Activated CD4-positive, alpha-beta memory T cell treated with anti-CD3 and anti-CD28 coated beads for 36 hours (primary cell): Measurements from ENCODE around the gene BRPF1. TPM values are rescaled to one million over a fixed set of nuclear protein-coding genes. Genes with fewer than 3 reads are reported as not detected.
"Not testable (repeated sequence)": the region's sequence is repeated elsewhere in the genome, so short reads cannot be mapped to it uniquely, and the experiment has no call there.

Experiments
- CTCF ChIA-PET: fragments of 350-600 bp; sonication (Branson Sonifier 250); formaldehyde crosslinking; loops from one replicate; lab custom pipeline; 2021; ENCODE audit warnings: antibody characterized with exemption, inconsistent platforms; lab: Charles Lee
- POLR2A ChIA-PET: fragments of 350-600 bp; sonication (Branson Sonifier 250); formaldehyde crosslinking; loops from one replicate; lab custom pipeline; 2021; ENCODE audit warnings: antibody characterized with exemption; lab: Charles Lee
- DNase-seq: peaks from one replicate; pipeline ENCODE4 v3.0.0-alpha.2; 2020
- H3K27ac Mint-ChIP-seq: one replicate; pipeline ENCODE4 v1.8.0; 2021; ENCODE audit warnings: mixed read lengths
- H3K27me3 Mint-ChIP-seq: one replicate; pipeline ENCODE4 v1.8.0; 2021; ENCODE audit warnings: mixed read lengths
- H3K36me3 Mint-ChIP-seq: one replicate; pipeline ENCODE4 v1.8.0; 2021; ENCODE audit warnings: mixed read lengths
- H3K4me1 Mint-ChIP-seq: one replicate; pipeline ENCODE4 v1.8.0; 2021; ENCODE audit warnings: low read depth, mixed read lengths
- H3K4me3 Mint-ChIP-seq: one replicate; pipeline ENCODE4 v1.8.0; 2021; ENCODE audit warnings: mild to moderate bottlenecking, mixed read lengths
- H3K9me3 Mint-ChIP-seq: one replicate; pipeline ENCODE4 v1.8.0; 2021; ENCODE audit warnings: mixed read lengths
- intact Hi-C: fragments of 100-400 bp; cut with micrococcal nuclease; formaldehyde crosslinking; loops from one replicate; pipeline ENCODE4 v1.15.1; 2023
- total RNA-seq, 2 experiments: library from RNA; stranded (reverse); gene quantifications; one replicate each; pipeline ENCODE4 v1.2.3, GENCODE V29; 2021

Gene BRPF1
- total RNA-seq, 2 experiments from 2014 or later, result 25.0 to 27.3 TPM

DNA sequence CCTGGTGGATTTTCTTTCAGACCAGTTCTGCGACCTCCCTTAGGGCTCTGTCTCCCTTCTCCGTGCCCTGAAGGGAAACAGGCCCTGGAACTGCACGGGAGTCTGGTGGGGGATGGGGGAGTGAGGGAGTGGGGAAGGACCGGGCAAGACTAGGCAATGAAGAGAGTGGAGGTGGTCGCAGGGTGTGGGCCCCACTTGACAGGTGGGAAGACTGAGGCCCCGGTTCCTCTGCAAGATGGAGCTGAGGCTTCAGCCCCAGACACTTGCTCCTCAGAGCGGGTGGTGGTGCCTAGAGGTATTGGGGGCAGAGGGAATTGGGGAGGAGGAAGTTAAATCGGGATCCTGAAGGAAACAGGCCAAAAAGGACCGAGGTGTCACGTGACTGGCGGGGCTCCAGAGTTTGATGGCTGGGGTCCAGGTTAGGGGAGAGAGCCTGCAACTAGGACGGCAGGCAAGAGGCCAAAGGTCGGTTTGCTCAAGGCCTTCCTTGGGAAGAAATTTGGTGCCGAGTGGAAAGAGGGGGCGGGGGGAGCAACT, 38.8 kb downstream of the BRPF1 start:
- Mint-ChIP-seq H3K4me3 (peak overlapping the region; percentile 76), H3K36me3 (peaks cover 3% of the 10 kb centered on the region), H3K4me1 (peaks cover 32% of the 10 kb centered on the region), H3K27me3 (no peaks in the 10 kb centered on the region), H3K27ac (peak overlapping the region; percentile 56), H3K9me3 (no peaks in the 10 kb centered on the region)
- no peak for DNase-seq
- intact Hi-C loops, result loop anchor here (1.0 kb wide), 1 partner anchor 8 kb away; no protein-coding TSS in a partner anchor
- CTCF ChIA-PET, result interaction anchor here (0.7 kb wide), 1 partner anchor 39 kb away, joined by 4 read pairs; the partner anchor contains the start of gene BRPF1
- POLR2A ChIA-PET, result interaction anchor here (0.9 to 2.0 kb wide), 8 partner anchors 8 to 550 kb away, joined by 3 to 11 read pairs (median 4); partner anchors contain the start of genes ARPC4, JAGN1, OGG1 and SEC13

DNA sequence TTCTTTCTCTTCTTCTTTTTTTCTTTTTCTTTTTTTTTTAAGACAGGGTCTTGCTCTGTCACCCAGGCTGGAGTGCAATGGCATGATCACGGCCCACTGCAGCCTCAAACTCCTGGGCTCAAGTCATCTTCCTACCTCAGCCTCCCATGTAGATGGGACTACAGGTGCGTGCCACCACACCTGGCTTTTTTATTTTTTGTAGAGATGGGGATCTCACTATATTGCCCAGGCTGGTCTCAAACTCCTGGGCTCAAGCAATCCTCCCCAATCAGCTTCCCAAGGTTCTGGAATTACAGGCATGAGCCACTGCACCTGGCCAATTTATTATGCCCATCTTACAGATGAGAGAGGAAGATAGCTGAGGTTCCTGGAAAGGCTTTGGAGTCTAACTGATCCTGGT, 39.5 kb downstream of the BRPF1 start:
- POLR2A ChIA-PET, result interaction anchor here (1.3 to 1.5 kb wide), 2 partner anchors 9 to 22 kb away, joined by 3 to 7 read pairs; partner anchors contain the start of gene OGG1
- DNase-seq, CTCF ChIA-PET, intact Hi-C loops, H3K27ac Mint-ChIP-seq, H3K27me3 Mint-ChIP-seq, H3K9me3 Mint-ChIP-seq, H3K36me3 Mint-ChIP-seq: not testable (repeated sequence)
- Mint-ChIP-seq H3K4me3 (peak overlapping the region; percentile 26), H3K4me1 (peaks cover 33% of the 10 kb centered on the region)

DNA sequence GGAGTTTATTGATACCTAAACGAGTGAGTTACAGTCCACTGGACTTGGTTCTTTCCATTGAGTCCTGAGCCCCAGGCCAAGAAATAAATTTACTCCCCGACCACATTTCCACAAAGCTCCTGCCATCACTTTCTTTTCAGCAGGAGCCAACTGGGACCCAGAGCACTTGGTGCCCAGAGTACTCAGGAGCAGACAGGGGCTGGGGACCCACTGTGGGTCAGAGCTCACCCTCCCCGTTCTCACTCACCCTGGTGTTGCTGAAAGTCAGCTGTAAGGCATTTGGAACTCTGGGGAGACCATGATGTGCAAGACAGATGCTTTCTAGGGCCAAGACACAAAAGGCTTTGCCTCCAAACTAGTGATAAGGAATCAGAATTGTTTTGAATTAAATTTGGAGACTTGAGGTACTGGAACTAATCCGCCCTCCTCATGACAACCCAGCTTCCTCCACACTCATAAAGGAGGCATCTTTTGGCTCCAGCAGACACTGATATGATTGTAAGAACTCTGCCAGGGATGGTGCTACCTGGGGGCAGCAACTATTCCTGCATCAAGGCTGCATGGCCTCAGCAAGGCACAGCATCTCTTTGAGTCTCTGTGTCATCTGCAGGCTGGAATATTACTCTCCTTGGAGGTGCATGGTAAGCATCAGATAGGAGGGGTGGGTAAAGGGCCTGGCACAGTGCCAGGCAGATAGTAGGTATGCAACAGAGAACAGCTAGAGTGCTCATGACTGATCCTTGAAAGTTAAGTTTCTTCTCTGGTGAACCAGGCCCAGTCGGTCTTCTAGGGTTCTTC, 45.6 kb downstream of the BRPF1 start:
- peak; percentile 52 for DNase-seq
- no peaks in the 10 kb centered on the region for H3K9me3 Mint-ChIP-seq
- peaks cover 19% of the 10 kb centered on the region for H3K36me3 Mint-ChIP-seq
- POLR2A ChIA-PET, result interaction anchor here (1.1 to 3.1 kb wide), 10 partner anchors 7 to 380 kb away, joined by 3 to 16 read pairs (median 8); partner anchors contain the start of genes ARPC4, BRPF1, CAMK1 and TADA3
- CTCF ChIA-PET, result interaction anchor here (0.7 to 2.1 kb wide), 5 partner anchors 9 to 44 kb away, joined by 3 to 6 read pairs (median 3); partner anchors contain the start of genes ARPC4 and TADA3
- H3K4me3 Mint-ChIP-seq, result peak overlapping the region; percentile 3
- H3K27ac Mint-ChIP-seq, result peak overlapping the region; percentile 93
- peaks cover 54% of the 10 kb centered on the region for H3K4me1 Mint-ChIP-seq
- H3K27me3 Mint-ChIP-seq, result no peaks in the 10 kb centered on the region
- intact Hi-C loops, result no loop called here

DNA sequence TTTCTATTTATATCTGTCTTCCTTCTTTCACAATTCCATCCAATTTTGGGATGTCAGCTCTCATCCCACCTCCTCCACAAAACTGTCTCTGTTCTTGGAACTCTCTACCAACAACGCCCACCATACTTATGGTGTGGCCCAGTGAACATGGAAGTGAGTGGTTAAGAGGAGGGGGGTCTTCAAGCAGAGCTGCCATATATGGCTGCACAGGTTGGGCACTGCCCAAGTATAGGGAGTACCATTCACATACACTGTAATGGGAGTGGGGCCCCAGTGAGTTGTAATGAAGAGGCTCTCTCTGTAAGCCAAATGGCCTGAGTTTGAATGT, 46.1 kb downstream of the BRPF1 start:
- no peaks in the 10 kb centered on the region for H3K27me3 Mint-ChIP-seq
- H3K9me3 Mint-ChIP-seq, result no peaks in the 10 kb centered on the region

DNA sequence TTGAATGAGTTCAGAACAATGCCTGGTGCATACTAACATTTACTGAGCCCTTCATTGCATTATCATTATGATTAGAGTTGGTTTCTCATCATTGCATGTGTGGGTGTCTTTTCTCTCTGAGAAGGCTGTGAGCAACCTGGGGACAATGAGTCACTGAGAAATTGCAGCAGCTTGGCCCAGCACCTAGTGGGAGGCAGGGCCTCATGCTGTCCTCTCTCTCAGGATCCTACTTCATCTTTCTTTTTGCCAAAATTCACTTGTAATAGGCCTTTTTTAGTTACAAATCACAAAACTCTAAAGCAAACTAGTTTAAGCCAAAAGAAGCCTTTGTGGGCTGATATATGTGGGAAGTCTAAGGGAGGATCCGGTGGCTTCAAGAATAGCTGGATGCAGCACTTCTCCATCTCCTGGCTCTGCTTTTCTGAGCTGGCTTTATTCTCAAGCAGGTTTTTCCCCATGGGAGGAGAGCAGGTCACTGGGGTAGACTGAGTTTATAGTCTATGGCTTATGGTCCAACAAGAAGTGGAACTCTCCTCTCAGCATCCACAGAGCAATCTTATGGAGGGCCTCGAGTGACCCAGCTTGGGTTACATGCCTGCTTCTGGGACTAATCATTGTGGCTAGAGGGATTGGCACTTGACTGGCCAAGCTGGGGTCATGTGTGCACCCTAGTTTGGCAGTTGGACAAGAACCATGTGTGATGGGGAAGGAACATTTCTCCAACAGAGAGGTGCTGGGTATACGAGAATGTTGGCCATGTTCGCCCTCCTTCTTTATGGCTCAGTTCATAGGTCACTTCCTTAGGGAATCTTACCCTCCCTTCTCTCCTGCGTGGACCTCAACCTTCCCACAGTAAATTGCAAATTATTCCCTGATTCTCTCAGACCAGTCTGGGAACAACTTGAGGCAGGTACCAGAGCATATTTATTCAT, 46.9 kb downstream of the BRPF1 start:
- CTCF ChIA-PET, result interaction anchor here (0.7 to 2.1 kb wide), 8 partner anchors 8 to 168 kb away, joined by 3 to 6 read pairs (median 4); partner anchors contain the start of genes ARPC4, CRELD1 and TADA3
- intact Hi-C loops, result loop anchor here (1.0 to 2.0 kb wide), 6 partner anchors 8 to 382 kb away; partner anchors contain the start of genes BRPF1, SETD5 and TADA3
- no peaks in the 10 kb centered on the region for H3K27me3 Mint-ChIP-seq
- H3K9me3 Mint-ChIP-seq, result no peaks in the 10 kb centered on the region
- peaks cover 62% of the 10 kb centered on the region for H3K4me1 Mint-ChIP-seq
- POLR2A ChIA-PET, result interaction anchor here (0.8 to 3.1 kb wide), 13 partner anchors 9 to 382 kb away, joined by 3 to 16 read pairs (median 6); partner anchors contain the start of genes ARPC4, BRPF1, CAMK1 and CRELD1
- H3K27ac Mint-ChIP-seq, result peak overlapping the region; percentile 93
- no peak overlapping the region for H3K4me3 Mint-ChIP-seq
- H3K36me3 Mint-ChIP-seq, result peaks cover 31% of the 10 kb centered on the region
- peak; percentile 86 for DNase-seq

More for the DNA sequence above, 46.1 kb downstream of the BRPF1 start:
- Mint-ChIP-seq H3K27ac (peak overlapping the region; percentile 93), H3K4me3 (peak overlapping the region; percentile 3), H3K4me1 (peaks cover 58% of the 10 kb centered on the region), H3K36me3 (peaks cover 25% of the 10 kb centered on the region)
- POLR2A ChIA-PET, result interaction anchor here (0.8 to 3.1 kb wide), 12 partner anchors 8 to 381 kb away, joined by 3 to 16 read pairs (median 6); partner anchors contain the start of genes ARPC4, BRPF1, CAMK1 and CRELD1
- peak; percentile 37 for DNase-seq
- intact Hi-C loops, result loop anchor here (1.0 to 2.0 kb wide), 6 partner anchors 7 to 381 kb away; partner anchors contain the start of genes BRPF1, SETD5 and TADA3
- CTCF ChIA-PET, result interaction anchor here (0.7 to 2.1 kb wide), 5 partner anchors 9 to 44 kb away, joined by 3 to 6 read pairs (median 3); partner anchors contain the start of genes ARPC4 and TADA3

DNA sequence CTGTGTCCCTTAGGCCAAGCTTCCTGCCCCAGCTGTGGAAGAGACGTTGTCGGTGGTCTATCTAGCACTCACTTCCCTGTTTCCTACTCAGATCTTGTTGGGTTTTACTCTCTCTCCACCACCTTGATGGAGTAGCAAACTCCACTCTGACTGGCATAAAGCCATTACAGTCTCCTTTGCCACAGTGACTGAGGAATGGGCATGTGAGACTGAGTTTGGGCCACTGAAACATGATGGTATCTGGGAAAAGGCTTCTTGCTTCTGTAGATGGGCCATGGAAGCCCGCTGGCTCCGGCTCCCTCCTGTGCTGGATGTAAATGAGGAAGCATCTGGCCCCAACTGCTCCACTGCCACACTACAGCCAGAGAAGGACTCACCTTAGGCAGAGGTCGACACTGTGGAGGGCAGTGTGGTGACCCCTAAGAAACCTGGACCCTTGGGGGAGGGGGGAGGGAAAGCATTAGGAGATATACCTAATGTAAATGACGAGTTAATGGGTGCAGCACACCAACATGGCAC, 47.6 kb downstream of the BRPF1 start:
- Mint-ChIP-seq H3K9me3 (no peaks in the 10 kb centered on the region), H3K27ac (peak overlapping the region; percentile 93), H3K27me3 (no peaks in the 10 kb centered on the region), H3K4me3 (no peak overlapping the region), H3K36me3 (peaks cover 36% of the 10 kb centered on the region), H3K4me1 (peaks cover 62% of the 10 kb centered on the region)
- DNase-seq, result no peak
- POLR2A ChIA-PET, result interaction anchor here (1.4 to 3.1 kb wide), 7 partner anchors 9 to 154 kb away, joined by 5 to 16 read pairs (median 9); partner anchors contain the start of genes ARPC4, BRPF1, CAMK1 and CRELD1
- CTCF ChIA-PET, result interaction anchor here (0.7 to 2.1 kb wide), 5 partner anchors 7 to 154 kb away, joined by 3 to 6 read pairs (median 5); partner anchors contain the start of genes ARPC4, CRELD1 and TADA3
- intact Hi-C loops, result loop anchor here (2.0 kb wide), 1 partner anchor 382 kb away; the partner anchor contains the start of gene SETD5

DNA sequence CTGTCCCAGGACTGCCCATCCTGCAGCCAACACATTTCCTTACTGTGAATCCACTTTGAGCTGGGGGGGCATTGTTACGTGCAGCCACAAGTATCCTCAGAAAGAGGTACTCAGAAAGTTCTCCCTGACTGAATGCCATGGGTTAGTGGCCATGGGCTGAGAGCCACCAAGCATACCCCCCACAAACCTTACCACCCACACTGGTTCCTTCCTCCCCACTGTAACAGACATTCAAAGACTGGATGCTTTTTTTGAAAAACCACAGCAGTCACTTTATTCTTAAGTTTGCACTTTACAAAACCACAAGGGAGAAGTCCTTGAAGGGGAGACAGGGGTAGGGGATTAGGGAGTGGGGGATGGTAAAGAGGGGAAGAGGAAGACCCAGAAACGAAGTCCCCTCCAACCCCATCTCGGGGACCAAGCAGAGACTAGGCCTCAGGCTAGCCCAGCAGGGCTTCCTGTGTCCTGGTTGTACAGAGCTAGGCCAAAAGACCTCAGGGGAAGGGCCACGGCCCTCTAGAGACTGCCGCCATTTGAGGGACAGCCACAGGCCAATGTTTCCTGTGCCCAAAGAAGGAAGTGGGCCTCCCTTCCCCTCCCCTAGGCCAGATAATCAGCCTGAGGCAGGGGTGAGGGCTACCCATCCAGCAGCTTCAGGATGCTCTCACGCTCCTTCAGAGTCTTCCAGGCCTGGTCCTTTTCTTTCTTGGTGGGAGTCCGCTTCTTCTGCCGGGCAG, 48.4 kb downstream of the BRPF1 start:
- Mint-ChIP-seq H3K4me3 (peak overlapping the region; percentile 39), H3K36me3 (peaks cover 38% of the 10 kb centered on the region), H3K27me3 (no peaks in the 10 kb centered on the region), H3K27ac (peak overlapping the region; percentile 93), H3K4me1 (peaks cover 62% of the 10 kb centered on the region), H3K9me3 (no peaks in the 10 kb centered on the region)
- ChIA-PET CTCF (interaction anchor here (0.6 to 1.2 kb wide), 3 partner anchors 10 to 153 kb away, joined by 3 to 6 read pairs (median 3); no protein-coding TSS in a partner anchor), POLR2A (interaction anchor here (0.8 to 2.9 kb wide), 6 partner anchors 10 to 166 kb away, joined by 3 to 15 read pairs (median 6); partner anchors contain the start of genes ARPC4, CAMK1 and TADA3)
- intact Hi-C loops, result loop anchor here (2.0 kb wide), 1 partner anchor 383 kb away; the partner anchor contains the start of gene SETD5
- DNase-seq, result peak; percentile 62

DNA sequence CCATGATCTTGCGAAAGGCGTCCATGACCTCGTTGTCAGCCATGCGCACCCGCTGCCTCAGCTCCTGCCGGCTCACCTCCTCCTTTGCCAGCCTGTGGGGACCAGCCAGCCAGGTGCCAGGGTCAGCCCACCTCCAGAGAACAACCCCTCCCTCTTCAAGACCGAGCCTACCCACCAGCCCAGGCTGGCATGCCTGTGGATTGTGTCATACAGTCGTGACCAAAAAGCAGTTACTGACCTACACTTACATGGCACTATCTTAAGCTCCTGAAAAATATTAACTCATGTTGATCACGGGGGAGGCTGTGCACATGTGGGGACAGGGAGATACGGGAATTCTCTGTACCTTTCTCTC, 48.9 kb downstream of the BRPF1 start:
- CTCF ChIA-PET, result interaction anchor here (0.6 to 1.2 kb wide), 4 partner anchors 10 to 207 kb away, joined by 3 to 4 read pairs (median 3); partner anchors contain the start of gene IL17RC
- intact Hi-C loops, result no loop called here
- Mint-ChIP-seq H3K9me3 (no peaks in the 10 kb centered on the region), H3K4me3 (peak overlapping the region; percentile 39), H3K27me3 (no peaks in the 10 kb centered on the region), H3K27ac (peak overlapping the region; percentile 93), H3K36me3 (peaks cover 44% of the 10 kb centered on the region), H3K4me1 (peaks cover 60% of the 10 kb centered on the region)
- POLR2A ChIA-PET, result interaction anchor here (0.8 to 2.9 kb wide), 6 partner anchors 10 to 166 kb away, joined by 3 to 15 read pairs (median 6); partner anchors contain the start of genes ARPC4, CAMK1 and TADA3
- no peak for DNase-seq

DNA sequence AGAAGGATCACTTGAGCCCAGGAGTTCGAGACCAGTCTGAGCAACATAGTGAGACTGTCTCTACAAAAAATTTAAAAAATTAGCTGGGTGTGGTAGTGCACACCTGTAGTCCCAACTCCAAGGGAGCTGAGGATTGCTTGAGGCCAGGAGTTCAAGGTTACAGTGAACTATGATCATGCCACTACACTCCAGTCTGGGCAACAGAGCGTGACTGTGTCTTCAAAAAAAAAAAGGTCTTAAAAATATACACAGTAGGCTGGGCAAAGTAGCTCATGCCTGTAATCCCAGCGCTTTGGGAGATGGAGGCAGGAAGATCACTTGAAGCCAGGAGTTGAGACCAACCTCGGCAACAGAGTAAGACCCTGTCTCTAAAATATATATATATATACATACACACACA, 49.4 kb downstream of the BRPF1 start:
- ChIA-PET POLR2A (interaction anchor here (1.8 to 2.9 kb wide), 2 partner anchors 10 to 12 kb away, joined by 8 to 15 read pairs; partner anchors contain the start of genes ARPC4 and TADA3), CTCF (interaction anchor here (0.6 to 0.9 kb wide), 3 partner anchors 136 to 428 kb away, joined by 3 to 4 read pairs (median 3); partner anchors contain the start of gene IL17RC)
- intact Hi-C loops, result no loop called here
- peaks cover 48% of the 10 kb centered on the region for H3K36me3 Mint-ChIP-seq
- no peak overlapping the region for H3K4me3 Mint-ChIP-seq
- peaks cover 60% of the 10 kb centered on the region for H3K4me1 Mint-ChIP-seq
- no peak for DNase-seq
- H3K9me3 Mint-ChIP-seq, result no peaks in the 10 kb centered on the region
- peak overlapping the region; percentile 93 for H3K27ac Mint-ChIP-seq
- H3K27me3 Mint-ChIP-seq, result no peaks in the 10 kb centered on the region
